DLD1 (cell line): ENCODE results near the gene SH2B3.
"Not testable (repeated sequence)": the region's sequence is repeated elsewhere in the genome, so short reads cannot be mapped to it uniquely, and the experiment has no call there.

Experiments used
- in situ Hi-C: cut with HindIII; loops from 2 replicates; pipeline ENCODE4 v1.10.0; 2017; ENCODE audit warnings: low sequenced_read_pairs

Gene SH2B3

DNA sequence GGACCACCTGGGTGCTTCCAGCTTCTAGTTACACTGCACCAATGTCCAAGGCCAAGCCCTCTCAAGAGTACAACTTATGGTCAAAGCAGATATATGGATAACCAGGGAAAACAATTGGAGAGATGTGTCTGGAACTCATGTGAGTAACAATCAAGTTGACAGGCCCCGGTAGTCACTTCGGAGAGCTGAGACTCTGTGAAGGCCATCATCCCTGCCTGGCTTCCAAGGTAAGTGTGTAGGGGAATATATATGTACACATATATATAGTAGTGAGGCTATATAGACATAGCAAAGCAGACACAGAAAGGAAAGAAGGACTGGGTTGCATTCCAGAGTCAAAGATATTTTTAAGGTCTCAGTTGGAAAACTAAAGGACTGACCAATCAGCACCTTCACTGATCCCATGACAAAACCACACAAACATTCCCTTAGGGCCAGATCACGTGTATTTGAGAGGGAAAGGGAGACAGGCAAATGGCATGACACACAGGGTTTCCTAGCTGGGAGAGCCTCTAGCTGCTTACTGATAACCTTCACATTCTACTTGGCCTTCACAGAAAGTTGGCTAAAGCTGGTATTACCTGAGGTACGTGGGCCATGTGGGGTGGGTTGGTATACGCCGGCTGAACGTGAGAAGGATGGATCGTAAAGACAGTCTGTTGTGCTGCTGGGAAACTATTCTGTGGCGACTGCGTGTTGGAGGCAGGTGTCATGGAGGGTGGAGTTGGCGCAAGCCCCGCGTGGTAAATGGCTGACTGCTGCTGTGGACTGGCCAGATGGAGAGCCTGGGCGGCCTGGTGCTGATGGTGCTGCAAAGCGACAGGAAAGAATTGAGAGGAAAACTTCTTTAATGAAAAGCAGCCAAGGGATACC is 50.0 kb downstream of the SH2B3 start:
- in situ Hi-C loops, result no loop called here

DNA sequence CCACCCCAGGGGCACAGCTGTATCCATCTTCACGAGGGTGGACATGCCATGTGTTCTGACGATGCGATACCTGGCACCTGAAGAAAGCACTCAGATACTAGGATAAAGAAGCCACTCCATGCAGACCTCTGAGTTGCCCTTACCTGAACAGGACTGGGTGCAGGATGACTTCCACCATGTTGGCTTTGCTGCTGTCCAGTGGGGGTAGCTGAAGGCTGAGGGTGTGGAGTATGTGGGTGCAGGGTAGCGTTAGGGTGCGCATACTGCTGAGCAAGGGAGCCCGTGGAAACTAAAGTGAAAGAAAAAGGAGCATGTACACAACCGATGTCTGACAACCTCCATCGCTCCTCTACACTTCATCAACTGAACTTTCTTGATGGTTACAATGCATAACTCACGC is 51.3 kb downstream of the SH2B3 start:
- in situ Hi-C loops, result no loop called here

GRCh38 chr12:111457577-111457976 is 51.9 kb downstream of the SH2B3 start:
- in situ Hi-C loops, result no loop called here

- in situ Hi-C loops, result no loop called here
Observed at GRCh38 chr12:111458546-111459172, 52.9 kb downstream of the SH2B3 start.

DNA sequence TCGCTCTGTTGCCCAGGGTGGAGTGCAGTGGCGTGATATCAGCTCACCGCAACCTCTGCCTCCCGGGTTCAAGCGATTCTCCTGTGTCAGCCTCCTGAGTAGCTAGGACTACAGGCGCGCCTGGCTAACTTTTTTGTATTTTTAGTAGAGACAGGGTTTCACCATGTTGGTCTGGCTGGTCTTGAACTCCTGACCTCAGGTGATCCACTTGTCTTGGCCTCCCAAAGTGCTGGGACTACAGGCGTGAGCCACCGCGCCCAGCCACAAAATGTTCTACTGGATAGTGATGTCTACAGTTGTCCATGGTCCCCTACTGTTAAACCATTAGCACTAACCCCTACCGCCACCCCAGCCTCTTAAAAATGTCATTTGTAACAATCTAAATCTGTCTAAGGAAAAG is 54.4 kb downstream of the SH2B3 start:
- in situ Hi-C loops, result not testable (repeated sequence)

DNA sequence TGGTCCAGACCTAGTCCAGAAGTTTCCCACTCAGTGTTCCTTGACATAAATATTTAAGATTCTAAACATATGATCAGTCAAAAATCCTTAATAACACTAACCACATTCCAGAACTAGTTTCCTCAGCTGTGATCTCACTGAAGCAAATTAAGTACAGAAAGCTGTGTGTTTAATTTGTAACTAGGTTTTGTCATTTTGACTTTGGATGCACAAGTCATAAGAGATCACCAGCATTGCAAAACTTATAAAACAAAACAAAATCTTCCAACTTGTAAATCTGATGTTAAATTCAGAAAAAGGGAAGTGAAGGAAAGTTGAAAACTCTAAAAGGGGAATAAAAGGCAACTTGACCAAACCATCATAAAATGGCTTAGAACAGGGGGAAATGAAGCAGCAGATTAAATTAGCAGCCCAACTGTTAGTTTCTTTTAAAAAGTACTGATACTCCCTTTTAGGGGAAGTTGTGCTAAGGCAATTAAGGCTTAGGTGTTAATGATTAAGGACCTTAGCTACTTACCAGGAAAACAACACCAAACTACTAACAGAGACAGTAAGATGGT is 56.6 kb downstream of the SH2B3 start:
- in situ Hi-C loops, result no loop called here

- in situ Hi-C loops, result no loop called here
Observed at GRCh38 chr12:111467092-111467856, 61.6 kb downstream of the SH2B3 start.

DNA sequence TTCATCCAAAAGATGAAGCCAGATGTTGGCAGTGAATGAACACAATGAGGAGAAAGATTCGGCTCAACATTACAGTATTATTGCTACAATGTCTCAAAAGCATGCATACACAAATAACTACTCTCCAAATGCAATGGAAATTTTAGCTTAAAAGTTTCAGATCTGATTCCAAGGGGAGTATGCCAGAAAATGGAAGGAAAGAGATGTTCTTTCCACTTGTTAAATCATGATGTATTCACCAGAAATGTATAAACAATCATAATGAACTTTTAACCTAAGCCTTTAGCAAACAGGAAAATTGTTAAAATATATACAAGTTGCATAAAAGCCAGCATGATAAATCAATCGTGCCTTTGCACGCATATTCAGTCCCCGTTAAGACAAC is 62.1 kb downstream of the SH2B3 start:
- in situ Hi-C loops, result no loop called here

- in situ Hi-C loops, result no loop called here
Observed at GRCh38 chr12:111469401-111469800, 63.7 kb downstream of the SH2B3 start.

DNA sequence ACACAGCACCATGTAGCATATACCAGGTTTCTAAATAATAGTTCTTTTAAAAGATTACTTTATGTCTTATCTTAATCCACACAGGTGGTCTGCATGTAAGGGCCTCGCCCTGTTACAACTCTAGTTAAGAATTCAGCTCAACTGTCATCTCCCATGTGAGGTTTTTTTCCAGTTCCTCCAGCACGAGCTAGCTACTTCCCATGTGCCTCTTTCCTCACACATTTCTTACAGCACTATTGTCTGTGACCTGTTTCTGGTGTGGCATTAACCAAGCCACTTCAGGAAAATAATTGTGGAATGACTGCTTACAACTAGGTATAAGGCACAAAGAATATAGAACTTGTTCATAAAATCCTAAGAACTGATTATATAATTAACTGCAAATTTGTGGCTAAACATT is 65.5 kb downstream of the SH2B3 start:
- in situ Hi-C loops, result no loop called here

- in situ Hi-C loops, result no loop called here
Observed at GRCh38 chr12:111482462-111482861, 76.7 kb downstream of the SH2B3 start.

DNA sequence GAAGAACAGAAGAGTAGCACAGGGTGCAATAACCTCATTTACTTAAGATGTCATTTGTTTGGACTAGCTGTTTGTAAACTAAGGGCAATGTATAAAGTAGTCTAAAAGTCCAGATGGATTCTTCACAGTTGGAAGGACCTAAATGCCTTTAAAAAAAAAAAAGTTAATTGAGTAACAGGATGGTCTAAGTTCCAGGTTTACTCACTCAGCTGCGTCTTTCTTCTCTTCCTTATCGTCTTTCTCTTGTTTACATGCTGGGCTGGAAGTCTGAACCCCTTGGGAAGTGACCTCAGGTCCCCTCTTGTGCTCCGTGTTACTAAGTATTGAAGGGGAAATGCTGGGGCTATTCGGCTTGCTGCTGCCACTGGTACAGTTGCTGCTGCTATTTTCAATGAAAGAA is 82.5 kb downstream of the SH2B3 start:
- in situ Hi-C loops, result no loop called here

DNA sequence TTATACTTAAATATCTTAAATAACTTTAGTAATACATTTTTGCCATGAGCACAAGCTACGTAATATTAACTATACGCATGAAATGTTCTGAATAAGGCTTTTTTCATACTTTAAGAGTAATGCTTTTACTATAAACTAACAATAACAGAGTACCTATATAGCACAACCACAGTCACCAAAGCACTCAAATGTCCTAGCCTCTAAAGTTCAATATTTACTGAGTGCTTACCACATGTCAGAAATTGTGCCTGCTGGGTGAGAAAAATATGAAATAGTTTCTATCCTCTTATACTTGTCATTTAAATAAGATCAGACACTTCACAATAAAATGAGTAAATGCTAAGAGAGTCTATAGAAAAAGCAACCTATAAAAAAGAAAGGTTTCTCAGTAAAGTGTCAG is 83.1 kb downstream of the SH2B3 start:
- in situ Hi-C loops, result no loop called here

DNA sequence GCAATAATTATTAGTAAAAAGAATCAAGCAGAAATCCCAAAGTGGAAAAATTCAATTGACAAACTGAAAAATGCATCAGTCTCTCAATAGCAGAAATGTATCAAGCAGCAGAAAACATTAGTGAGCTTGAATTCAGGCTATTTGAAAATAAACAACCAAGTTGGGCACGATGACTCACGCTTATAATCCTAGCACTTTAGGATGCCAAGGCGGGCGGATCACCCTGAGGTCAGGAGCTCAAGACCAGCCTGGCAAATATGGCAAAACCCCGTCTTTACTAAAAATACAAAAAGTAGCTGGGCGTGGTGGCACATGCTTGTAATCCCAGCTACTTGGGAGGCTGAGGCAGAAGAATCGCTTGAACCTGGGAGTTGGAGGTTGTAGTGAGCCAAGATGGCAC is 87.3 kb downstream of the SH2B3 start:
- in situ Hi-C loops, result not testable (repeated sequence)

GRCh38 chr12:111494676-111495075 is 89.0 kb downstream of the SH2B3 start:
- in situ Hi-C loops, result no loop called here
